Fibroblast of skin of back (primary cell): ENCODE data around the gene ROMO1.
"Not testable (repeated sequence)": the region's sequence is repeated elsewhere in the genome, so short reads cannot be mapped to it uniquely, and the experiment has no call there.

Source experiments
- DNase-seq: peaks from one replicate; pipeline ENCODE4 v3.0.0-alpha.2; 2013

The ROMO1 gene

GRCh38 chr20:35681960-35682359 is 17.2 kb upstream of the ROMO1 start:
- no peak for DNase-seq

GRCh38 chr20:35685368-35685767 is 13.8 kb upstream of the ROMO1 start:
- not testable (repeated sequence) for DNase-seq

DNA sequence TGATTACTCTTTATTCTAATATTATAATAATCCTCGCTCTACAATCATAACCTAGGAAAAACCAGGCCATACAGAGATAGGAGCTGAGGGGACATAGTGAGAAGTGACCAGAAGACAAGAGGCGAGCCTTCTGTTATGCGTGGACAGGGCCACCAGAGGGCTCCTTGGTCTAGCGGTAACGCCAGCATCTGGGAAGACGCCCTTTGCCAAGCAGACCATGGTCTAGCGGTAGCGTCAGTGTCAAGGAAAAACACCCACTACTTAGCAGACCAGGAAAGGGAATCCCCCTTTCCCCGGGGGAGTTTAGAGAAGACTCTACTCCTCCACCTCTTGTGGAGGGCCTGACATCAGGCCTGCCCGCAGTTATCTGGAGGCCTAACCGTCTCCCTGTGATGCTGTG is 12.3 kb upstream of the ROMO1 start:
- not testable (repeated sequence) for DNase-seq

GRCh38 chr20:35690265-35690664 is 8.9 kb upstream of the ROMO1 start:
- DNase-seq, result no peak

GRCh38 chr20:35695245-35695749 is 3.9 kb upstream of the ROMO1 start:
- no peak for DNase-seq

- no peak for DNase-seq
Measured at GRCh38 chr20:35695978-35696377, 3.2 kb upstream of the ROMO1 start.

DNA sequence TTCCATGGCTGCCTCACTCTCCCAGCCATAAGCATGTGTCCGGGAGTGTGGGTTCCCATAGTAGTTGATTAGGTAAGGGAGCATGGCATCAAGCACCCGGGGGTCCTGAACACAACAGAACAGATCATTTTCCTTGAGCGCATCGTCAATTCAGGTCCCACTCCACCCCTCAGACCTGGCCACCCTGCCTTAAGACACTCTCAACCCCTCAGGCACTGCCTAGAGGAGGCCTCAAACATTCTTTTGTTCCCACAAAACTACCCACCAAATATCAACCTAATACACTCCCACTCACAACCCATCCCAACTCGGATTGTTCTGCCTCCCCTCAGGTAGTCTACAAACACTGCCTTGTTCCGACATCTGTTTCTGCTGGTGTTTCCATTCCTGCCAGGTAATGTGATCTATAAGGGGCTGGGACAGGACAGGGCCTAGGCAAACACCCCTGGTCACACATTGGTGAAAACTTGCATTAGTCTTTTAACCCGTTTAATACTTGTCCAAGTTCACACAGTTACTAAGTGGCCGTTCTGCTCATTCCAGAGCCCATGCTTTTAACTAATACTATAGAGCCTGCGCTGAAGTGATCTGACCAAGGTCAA is 1.4 kb upstream of the ROMO1 start:
- DNase-seq, result no peak

DNA sequence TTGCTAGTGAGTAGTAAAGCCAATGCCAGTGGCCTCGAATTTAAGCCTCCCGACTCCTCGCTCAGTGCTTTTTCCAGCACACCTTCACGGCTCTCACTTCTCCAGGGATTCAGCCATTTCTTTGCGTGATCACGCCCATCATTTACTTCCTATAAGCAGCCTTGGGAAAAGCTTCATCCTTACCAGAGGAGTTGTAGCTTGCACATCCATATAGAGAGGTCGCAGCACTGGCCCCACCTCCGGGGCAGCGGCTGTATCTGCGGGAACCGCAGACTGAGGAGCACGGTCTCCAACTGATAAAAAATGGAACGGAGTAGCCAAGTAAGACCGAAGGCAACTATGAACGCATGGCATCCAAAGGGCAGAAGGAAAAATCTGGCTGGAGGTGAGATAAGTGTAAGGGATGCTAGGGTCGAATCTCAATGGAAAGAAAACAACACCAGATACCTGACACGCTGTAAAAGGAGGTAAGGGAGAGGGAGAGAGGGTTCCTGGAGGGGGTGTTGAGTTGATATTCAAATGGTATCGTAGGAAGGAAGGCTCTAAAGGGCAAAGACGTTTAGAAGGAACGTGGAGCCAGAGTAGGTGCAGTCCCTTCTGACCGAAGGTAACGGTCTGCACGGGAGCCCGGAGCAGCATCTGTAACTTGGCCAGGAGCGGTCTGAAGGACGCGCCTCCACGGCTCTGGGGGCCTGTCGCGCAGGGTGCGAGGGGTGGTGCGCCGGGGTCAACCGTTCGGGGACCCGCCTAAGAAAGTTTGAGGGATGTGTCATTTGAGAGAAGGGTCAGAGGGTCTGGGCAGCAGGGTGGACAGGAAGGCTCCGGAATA is 693 bp upstream of the ROMO1 start:
- DNase-seq, result no peak

DNA sequence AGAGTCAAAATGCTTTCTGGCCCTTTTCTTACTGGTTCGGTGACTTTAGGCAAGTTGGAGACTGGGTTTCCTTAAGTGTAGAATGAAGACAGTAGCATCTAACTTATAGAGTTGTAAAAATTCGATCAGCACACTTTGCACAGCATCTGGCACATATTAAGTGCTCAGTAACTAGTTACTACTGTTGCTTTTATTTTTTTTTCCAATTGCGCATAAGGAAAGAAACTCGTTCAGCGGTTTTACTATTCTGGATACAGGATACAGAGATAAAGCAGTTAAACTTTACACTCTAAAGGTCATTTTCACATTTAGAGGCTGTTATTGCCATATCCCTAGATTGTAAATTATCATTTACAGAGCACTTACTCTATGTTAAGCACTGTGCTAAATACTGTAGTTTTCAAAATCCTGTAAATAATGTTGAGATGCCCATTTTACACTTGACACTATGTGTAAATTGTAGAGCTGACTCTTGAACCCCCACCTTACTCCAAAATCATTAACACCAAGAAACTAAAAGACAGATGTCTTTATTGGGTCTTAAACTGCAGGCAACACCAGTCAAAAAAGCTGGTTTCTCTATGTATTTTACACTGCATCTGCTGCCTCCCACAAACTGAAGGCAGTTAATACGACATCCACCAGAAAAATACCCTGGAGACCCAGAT is 886 bp downstream of the ROMO1 start:
- no peak for DNase-seq

- no peak for DNase-seq
Measured at GRCh38 chr20:35700625-35701148, 1.5 kb downstream of the ROMO1 start.

DNA sequence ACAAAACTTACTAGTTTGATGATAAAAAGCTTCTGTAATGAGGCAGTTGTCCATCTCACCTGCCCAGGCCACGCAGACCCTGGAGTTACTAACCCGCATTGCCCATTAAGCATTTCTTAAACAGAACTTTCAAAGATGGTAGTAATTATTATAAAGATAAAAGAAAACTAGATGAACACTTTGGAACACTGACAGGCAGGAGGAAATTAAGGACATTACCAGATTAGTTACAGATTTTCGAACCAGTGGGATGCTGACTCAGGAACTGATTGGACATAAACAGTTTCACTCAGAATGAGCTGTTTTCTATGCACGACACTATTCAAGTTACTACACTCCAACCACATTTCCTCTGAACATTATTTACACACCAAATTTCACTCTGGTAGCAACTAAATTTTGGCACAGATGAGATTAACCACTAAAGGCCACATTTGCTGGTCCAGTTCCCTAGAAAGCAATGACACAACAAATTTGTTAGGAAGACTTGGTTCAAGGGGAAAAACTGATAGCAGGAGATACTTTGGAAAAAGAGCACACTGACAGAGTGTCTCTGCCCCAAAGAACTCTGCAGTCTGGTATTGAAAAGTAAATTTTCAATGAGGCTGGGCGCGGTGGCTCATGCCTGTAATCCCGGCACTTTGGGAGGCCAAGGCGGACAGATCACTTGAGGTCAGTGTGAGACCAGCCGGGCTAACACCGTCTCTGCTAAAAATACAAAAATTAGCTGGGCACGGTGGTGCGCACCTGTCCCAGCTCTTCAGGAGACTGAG is 3.0 kb downstream of the ROMO1 start:
- no peak for DNase-seq

DNA sequence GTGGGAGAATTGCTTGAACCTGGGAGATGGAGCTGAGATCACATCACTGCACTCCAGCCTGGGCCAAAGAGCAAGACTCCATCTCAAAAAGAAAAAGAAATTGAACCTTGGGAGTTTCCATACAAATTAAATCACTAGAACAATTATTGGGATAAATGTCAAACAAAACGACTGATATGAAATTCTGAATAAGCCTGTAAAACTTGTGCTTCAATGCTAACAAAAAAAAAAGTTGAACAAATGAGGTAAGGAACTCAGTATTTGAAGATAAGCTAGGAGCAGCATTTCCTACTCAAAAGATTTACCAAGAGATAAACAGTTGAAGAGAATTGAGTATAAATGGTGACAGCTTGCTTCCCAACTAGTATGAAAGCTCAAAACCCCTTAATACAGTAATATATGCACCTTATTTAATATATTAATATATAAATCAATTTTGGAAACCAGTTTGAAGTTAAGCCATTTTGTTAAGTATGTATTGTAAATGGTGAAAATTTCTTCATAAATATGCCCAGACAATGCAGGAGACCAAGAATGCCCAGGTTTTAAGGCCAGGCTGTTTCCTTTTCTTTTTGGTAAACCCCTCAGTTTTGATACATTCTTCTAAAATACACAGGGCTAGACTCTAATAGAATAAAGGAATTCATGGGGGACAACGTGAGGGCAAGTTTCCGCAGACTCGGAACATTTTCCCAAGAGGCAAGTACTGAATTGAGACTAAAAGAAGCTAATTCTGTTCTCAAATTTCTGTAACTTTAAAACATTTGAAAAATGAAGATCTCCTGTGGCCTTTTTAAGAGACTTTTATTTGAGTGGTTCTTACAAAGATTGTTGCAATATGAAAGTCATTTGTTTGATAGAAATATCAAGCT is 3.9 kb downstream of the ROMO1 start:
- no peak for DNase-seq

DNA sequence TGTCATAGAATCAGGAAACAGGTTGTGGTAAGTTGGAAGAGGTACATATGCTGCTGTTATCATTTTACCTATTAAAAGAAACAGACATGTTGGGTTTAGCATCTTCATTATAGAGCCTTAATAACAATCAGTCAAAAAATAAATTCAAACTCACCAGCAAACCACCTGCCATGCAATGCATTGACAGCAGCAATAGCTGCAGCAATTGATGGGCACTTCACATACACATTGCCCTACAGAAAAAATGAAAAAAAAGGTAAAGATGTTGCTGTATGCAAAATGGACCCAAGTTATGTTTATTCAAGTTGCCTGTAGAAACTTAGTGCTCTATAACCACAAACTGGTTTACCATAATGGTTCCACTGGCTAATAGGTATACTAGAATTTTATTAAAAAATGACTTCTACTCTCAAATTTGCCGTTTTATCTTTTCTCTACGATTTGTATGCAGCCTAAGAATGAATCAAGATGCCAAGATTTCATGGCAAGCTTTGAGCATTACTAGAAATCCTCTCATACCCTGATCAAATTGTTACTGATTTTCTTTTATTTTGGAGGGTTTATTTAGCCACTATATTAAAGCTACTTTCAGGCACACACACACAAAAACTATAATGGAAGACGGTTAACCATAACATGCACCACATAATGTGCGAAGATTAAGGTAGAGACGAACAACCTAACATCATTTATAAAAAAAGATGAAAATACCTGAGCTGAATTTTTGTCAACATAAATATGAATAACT is 5.5 kb downstream of the ROMO1 start:
- no peak for DNase-seq

- DNase-seq, result not testable (repeated sequence)
Measured at GRCh38 chr20:35705894-35706293, 6.7 kb downstream of the ROMO1 start.

DNA sequence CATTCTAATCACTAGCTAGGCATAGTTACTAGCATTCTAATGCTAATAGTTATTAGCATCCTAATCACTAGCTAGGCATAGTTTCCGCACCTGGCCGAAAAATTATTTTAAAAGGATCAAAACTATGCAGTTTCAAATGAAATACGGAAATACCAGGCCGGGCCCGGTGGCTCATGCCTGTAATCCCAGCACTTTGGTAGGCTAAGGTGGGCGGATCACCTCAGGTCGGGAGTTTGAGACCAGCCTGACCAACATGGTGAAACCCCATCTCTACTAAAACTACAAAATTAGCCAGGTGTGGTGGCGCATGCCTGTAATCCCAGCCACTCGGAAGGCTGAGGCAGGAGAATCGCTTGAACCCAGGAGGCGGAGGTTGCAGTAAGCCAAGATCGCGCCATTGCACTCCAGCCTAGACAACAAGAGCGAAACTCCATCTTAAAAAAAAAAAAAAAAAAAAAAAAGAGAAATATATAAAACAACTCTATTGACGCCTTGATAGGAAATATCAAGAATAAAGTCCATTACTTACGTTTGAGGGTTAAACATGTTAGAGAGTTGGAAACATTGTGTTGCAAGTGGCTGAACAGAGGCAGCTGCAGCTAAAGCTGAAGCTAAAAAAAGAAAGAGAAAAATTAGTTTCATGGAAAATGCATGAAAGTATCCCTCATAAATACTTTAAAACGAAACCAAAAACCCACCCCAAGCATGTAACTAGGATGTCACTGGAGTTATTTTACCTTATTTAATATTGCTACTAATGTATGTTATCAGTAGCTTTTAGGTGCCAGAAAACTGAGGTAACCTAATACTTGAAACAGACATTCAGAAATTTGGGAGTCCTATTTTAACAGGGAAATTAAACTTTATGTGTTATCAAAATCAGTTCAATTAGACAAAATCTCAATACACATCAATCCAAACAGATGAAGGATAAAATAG is 7.7 kb downstream of the ROMO1 start:
- DNase-seq, result not testable (repeated sequence)

DNA sequence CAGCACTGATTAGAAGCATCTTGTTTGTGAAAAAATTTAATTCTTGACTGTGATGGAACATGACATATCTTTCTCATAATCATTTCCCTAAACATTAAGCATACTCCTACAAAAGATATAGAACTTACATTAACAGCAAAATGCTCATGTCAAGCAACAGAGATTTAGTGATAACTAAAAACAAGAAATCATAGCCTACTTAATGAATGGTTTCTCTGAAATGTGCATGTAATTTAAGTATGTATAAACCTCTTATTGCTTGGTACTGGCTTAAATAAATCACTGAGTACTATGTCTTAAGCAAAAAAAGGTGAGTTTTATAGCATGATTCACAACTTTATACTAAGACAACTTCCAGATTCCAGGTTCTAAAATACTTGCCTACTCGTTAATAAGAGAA is 9.3 kb downstream of the ROMO1 start:
- DNase-seq, result no peak

DNA sequence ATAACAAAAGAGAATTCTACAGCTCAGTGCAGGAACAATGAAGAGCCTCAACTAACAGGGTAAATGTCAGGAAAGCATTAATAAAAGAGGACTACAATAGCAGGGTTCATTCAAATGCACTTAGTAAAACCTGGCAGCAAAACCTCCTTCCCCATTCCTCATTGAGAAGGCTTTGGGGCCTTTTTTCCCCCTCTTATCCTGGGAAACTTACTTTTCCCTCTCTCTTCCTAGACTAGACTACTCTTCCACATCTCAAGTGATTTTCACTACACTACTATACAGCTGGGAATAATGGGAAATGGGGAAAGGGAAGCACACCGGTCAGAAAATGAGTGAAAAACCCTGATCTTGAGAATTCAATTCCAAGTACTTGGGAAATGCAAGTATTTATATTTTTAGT is 10.1 kb downstream of the ROMO1 start:
- no peak for DNase-seq

- DNase-seq, result no peak
Measured at GRCh38 chr20:35710039-35710438, 10.8 kb downstream of the ROMO1 start.

- DNase-seq, result no peak
Measured at GRCh38 chr20:35710884-35711587, 11.8 kb downstream of the ROMO1 start.
